ENCODE data around the gene KLHL17.

Gene KLHL17

GRCh38 chr1:967466-968343 is 7.3 kb downstream of the KLHL17 start:
- H3K27me3 ChIP-seq (ENCODE audit: control insufficient read depth, insufficient read depth, low read length), result peaks cover 73% of the 10 kb centered on the region
- no peaks in the 10 kb centered on the region for H3K9me3 ChIP-seq (ENCODE audit: control insufficient read depth, low read depth, low read length)
- no peaks in the 10 kb centered on the region for H3K4me1 ChIP-seq (ENCODE audit: control insufficient read depth, low read depth, low read length)
- no peak overlapping the region for H3K9ac ChIP-seq (ENCODE audit: low read length)
- no peaks in the 10 kb centered on the region for H3K36me3 ChIP-seq (ENCODE audit: control insufficient read depth, low read depth, low read length)
- H3K27ac ChIP-seq (ENCODE audit: low read length), result no peak overlapping the region
- H3K4me3 ChIP-seq (ENCODE audit: low read length), result no peak overlapping the region

GRCh38 chr1:969260-969855 is 9.0 kb downstream of the KLHL17 start:
- H3K4me1 ChIP-seq (ENCODE audit: control insufficient read depth, low read depth, low read length), result no peaks in the 10 kb centered on the region
- H3K27me3 ChIP-seq (ENCODE audit: control insufficient read depth, insufficient read depth, low read length), result peaks cover 88% of the 10 kb centered on the region
- H3K27ac ChIP-seq (ENCODE audit: low read length), result no peak overlapping the region
- H3K4me3 ChIP-seq (ENCODE audit: low read length), result no peak overlapping the region
- H3K36me3 ChIP-seq (ENCODE audit: control insufficient read depth, low read depth, low read length), result no peaks in the 10 kb centered on the region
- no peak overlapping the region for H3K9ac ChIP-seq (ENCODE audit: low read length)
- H3K9me3 ChIP-seq (ENCODE audit: control insufficient read depth, low read depth, low read length), result no peaks in the 10 kb centered on the region

GRCh38 chr1:970242-970972 is 10.0 kb downstream of the KLHL17 start:
- Histone ChIP-seq H3K9me3 (ENCODE audit: control insufficient read depth, low read depth, low read length) (no peaks in the 10 kb centered on the region), H3K27ac (ENCODE audit: low read length) (no peak overlapping the region), H3K9ac (ENCODE audit: low read length) (no peak overlapping the region), H3K27me3 (ENCODE audit: control insufficient read depth, insufficient read depth, low read length) (peaks cover 96% of the 10 kb centered on the region), H3K4me3 (ENCODE audit: low read length) (no peak overlapping the region), H3K4me1 (ENCODE audit: control insufficient read depth, low read depth, low read length) (no peaks in the 10 kb centered on the region), H3K36me3 (ENCODE audit: control insufficient read depth, low read depth, low read length) (no peaks in the 10 kb centered on the region)

- peaks cover 94% of the 10 kb centered on the region for H3K27me3 ChIP-seq (ENCODE audit: control insufficient read depth, insufficient read depth, low read length)
- H3K4me1 ChIP-seq (ENCODE audit: control insufficient read depth, low read depth, low read length), result no peaks in the 10 kb centered on the region
- H3K4me3 ChIP-seq (ENCODE audit: low read length), result no peak overlapping the region
- H3K9ac ChIP-seq (ENCODE audit: low read length), result no peak overlapping the region
- H3K27ac ChIP-seq (ENCODE audit: low read length), result no peak overlapping the region
- H3K36me3 ChIP-seq (ENCODE audit: control insufficient read depth, low read depth, low read length), result no peaks in the 10 kb centered on the region
- no peaks in the 10 kb centered on the region for H3K9me3 ChIP-seq (ENCODE audit: control insufficient read depth, low read depth, low read length)
Observed at GRCh38 chr1:970973-971730, 10.8 kb downstream of the KLHL17 start.

- H3K9ac ChIP-seq (ENCODE audit: low read length), result no peak overlapping the region
- H3K27me3 ChIP-seq (ENCODE audit: control insufficient read depth, insufficient read depth, low read length), result peaks cover 86% of the 10 kb centered on the region
- H3K4me1 ChIP-seq (ENCODE audit: control insufficient read depth, low read depth, low read length), result no peaks in the 10 kb centered on the region
- H3K27ac ChIP-seq (ENCODE audit: low read length), result no peak overlapping the region
- no peaks in the 10 kb centered on the region for H3K9me3 ChIP-seq (ENCODE audit: control insufficient read depth, low read depth, low read length)
- no peak overlapping the region for H3K4me3 ChIP-seq (ENCODE audit: low read length)
- no peaks in the 10 kb centered on the region for H3K36me3 ChIP-seq (ENCODE audit: control insufficient read depth, low read depth, low read length)
Observed at GRCh38 chr1:971751-972506, 11.5 kb downstream of the KLHL17 start.

DNA sequence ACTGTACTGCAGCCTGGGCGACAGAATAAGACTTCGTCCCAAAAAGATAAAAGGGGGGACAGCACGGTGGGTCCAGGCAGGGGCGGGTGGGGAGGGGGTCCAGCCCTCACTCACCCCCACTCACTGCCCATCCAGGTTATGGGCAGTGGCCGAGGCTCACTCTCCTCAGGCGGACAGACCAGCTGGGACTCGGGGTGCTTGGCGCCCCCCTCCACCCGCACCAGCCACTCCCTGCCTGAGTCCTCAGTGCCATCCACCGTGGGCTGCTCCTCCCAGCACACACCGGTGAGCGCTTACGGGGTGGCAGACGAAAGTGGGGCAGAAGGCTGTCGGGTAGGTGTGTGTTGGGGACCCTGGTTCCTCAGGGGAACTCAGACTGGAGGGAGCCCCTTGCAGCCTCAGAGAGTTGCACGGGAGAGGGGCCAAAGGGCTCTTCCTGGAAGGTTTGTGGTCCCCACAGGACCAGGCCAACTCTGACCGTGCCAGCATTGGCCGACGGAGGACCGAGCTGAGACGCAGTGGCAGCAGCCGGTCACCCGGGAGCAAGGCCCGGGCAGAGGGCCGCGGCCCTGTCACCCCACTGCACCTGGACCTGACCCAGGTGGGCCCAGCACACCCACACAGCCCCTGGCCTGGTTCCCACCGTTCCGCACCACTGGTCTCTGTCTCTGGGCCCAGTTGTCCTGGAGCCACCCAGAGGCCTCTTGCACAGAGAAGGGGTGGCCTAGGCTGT is 12.5 kb downstream of the KLHL17 start:
- Histone ChIP-seq H3K27ac (ENCODE audit: low read length) (no peak overlapping the region), H3K36me3 (ENCODE audit: control insufficient read depth, low read depth, low read length) (no peaks in the 10 kb centered on the region), H3K4me3 (ENCODE audit: low read length) (no peak overlapping the region), H3K9ac (ENCODE audit: low read length) (no peak overlapping the region), H3K9me3 (ENCODE audit: control insufficient read depth, low read depth, low read length) (no peaks in the 10 kb centered on the region), H3K27me3 (ENCODE audit: control insufficient read depth, insufficient read depth, low read length) (peaks cover 77% of the 10 kb centered on the region), H3K4me1 (ENCODE audit: control insufficient read depth, low read depth, low read length) (no peaks in the 10 kb centered on the region)

- no peaks in the 10 kb centered on the region for H3K4me1 ChIP-seq (ENCODE audit: control insufficient read depth, low read depth, low read length)
- H3K9ac ChIP-seq (ENCODE audit: low read length), result no peak overlapping the region
- no peaks in the 10 kb centered on the region for H3K9me3 ChIP-seq (ENCODE audit: control insufficient read depth, low read depth, low read length)
- H3K4me3 ChIP-seq (ENCODE audit: low read length), result no peak overlapping the region
- no peak overlapping the region for H3K27ac ChIP-seq (ENCODE audit: low read length)
- peaks cover 69% of the 10 kb centered on the region for H3K27me3 ChIP-seq (ENCODE audit: control insufficient read depth, insufficient read depth, low read length)
- H3K36me3 ChIP-seq (ENCODE audit: control insufficient read depth, low read depth, low read length), result no peaks in the 10 kb centered on the region
Observed at GRCh38 chr1:973459-974292, 13.3 kb downstream of the KLHL17 start.

- no peaks in the 10 kb centered on the region for H3K4me1 ChIP-seq (ENCODE audit: control insufficient read depth, low read depth, low read length)
Observed at GRCh38 chr1:974293-974640, 13.9 kb downstream of the KLHL17 start.

GRCh38 chr1:974687-975328 is 14.4 kb downstream of the KLHL17 start:
- no peaks in the 10 kb centered on the region for H3K9me3 ChIP-seq (ENCODE audit: control insufficient read depth, low read depth, low read length)
- H3K4me1 ChIP-seq (ENCODE audit: control insufficient read depth, low read depth, low read length), result no peaks in the 10 kb centered on the region
- no peak overlapping the region for H3K27ac ChIP-seq (ENCODE audit: low read length)
- H3K27me3 ChIP-seq (ENCODE audit: control insufficient read depth, insufficient read depth, low read length), result peaks cover 60% of the 10 kb centered on the region
- no peak overlapping the region for H3K4me3 ChIP-seq (ENCODE audit: low read length)
- no peaks in the 10 kb centered on the region for H3K36me3 ChIP-seq (ENCODE audit: control insufficient read depth, low read depth, low read length)
- no peak overlapping the region for H3K9ac ChIP-seq (ENCODE audit: low read length)

More at GRCh38 chr1:974293-974640, 13.9 kb downstream of the KLHL17 start:
- Histone ChIP-seq H3K4me3 (ENCODE audit: low read length) (no peak overlapping the region), H3K27ac (ENCODE audit: low read length) (no peak overlapping the region), H3K9me3 (ENCODE audit: control insufficient read depth, low read depth, low read length) (no peaks in the 10 kb centered on the region), H3K36me3 (ENCODE audit: control insufficient read depth, low read depth, low read length) (no peaks in the 10 kb centered on the region), H3K27me3 (ENCODE audit: control insufficient read depth, insufficient read depth, low read length) (peaks cover 63% of the 10 kb centered on the region), H3K9ac (ENCODE audit: low read length) (no peak overlapping the region)
